GM12874 (cell line): ENCODE data around the gene TNK2.

Experiments
- TF ChIP-seq, protein P1 (sequence below): IDR thresholded peaks from 2 replicates; pipeline ENCODE4 v1.5.1; 2011; ENCODE audit warnings: low read depth, mild to moderate bottlenecking, control low read depth, low read length, moderate library complexity; ENCODE audit not compliant: insufficient read depth

Gene TNK2

DNA sequence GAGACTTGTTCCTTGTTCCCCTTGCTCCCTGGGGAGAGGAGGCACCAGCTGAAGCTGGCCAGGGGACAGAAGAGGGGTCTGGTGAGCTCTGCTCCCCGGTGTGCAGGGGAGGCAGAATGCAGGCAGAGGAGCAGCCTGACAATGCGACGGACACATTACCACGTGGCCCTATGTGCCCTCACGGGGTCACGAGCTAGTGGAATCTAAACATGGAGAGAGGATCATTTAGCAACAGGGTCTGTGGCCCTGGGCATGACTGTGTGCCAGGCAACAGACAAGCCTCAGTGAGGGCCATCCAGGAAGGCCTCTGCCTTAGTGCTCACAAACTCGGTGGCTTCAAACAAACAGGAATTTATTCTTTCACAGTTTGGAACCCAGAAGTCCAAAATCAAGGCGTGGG is 88.2 kb downstream of the TNK2 start:
- TF ChIP-seq, protein P1, sequence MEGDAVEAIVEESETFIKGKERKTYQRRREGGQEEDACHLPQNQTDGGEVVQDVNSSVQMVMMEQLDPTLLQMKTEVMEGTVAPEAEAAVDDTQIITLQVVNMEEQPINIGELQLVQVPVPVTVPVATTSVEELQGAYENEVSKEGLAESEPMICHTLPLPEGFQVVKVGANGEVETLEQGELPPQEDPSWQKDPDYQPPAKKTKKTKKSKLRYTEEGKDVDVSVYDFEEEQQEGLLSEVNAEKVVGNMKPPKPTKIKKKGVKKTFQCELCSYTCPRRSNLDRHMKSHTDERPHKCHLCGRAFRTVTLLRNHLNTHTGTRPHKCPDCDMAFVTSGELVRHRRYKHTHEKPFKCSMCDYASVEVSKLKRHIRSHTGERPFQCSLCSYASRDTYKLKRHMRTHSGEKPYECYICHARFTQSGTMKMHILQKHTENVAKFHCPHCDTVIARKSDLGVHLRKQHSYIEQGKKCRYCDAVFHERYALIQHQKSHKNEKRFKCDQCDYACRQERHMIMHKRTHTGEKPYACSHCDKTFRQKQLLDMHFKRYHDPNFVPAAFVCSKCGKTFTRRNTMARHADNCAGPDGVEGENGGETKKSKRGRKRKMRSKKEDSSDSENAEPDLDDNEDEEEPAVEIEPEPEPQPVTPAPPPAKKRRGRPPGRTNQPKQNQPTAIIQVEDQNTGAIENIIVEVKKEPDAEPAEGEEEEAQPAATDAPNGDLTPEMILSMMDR = no peak

DNA sequence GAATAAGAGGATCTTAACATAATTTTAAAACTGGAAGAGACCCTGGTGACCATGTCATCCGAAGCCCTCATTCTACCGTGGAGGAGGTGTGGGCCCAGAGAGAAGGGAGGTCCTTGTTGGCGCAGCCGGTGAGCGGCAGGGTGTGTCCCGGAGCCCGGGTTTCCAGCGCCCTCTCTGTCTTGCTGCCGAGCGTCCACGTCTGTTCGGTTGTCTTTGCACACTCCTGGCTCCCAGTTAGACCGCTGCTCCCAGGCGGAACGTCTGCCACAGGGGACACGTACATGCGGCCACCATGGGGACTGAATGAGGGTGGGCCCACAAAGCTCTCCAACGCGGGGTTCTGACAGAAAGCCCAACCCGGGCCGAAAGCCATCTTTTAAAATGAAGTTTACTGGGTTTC is 90.0 kb downstream of the TNK2 start:
- TF ChIP-seq, protein P1 = no peak

DNA sequence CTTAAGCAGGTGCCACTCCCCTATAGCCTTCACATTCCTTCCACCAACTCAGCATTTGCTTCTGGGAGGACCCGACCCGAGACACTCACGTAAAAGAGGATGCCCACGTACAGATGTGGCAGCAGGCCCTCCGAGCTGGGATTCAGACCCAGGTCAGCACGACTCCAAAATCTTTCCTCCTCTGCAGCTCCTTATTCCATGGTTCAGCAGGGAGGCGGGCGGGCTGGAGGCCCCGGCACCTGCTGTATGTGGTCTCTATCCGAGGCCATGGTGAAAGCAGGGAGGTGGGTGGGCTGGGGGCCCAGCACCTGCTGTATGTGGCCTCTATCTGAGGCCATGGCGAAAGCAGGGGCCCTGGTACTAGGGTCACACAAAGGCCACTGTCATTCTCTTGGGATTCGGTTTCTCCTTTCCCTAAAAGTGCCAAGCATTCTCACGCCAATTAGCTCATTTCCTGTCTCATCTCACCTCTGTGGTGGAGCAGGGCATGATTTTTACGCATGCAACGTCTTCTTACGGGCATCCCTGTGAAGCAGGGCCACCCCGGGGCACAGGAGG is 90.7 kb downstream of the TNK2 start:
- TF ChIP-seq, protein P1 = no peak

DNA sequence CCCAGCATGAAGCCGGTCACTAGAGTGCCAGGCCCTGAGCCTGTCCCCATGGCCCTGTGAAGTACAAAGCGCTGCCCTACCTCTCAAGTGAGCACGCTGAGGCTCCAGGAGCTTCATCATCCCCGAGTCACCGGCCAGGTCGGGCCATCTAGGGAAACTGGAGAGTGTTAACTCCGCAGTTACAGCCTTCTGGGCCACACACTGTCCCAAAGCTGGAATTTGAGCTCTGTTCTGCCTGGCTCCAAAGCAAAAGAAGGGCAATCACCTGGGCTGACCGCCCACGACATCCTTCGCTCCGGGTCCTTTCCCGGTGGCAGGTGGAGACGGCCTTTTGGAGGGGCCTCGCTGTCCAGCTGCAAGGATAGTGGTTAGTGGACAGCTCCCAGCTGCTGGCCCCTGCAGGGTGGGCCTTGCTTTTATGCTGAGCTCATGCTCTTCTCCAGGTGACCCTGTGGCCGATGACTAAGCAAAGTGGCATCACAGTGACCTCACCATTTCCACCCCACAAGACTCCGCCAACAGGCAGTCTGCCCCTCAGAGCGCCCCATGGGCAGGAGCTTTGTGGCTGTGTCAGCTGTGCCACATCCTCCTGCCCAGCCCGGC is 93.1 kb downstream of the TNK2 start:
- TF ChIP-seq, protein P1 = no peak

DNA sequence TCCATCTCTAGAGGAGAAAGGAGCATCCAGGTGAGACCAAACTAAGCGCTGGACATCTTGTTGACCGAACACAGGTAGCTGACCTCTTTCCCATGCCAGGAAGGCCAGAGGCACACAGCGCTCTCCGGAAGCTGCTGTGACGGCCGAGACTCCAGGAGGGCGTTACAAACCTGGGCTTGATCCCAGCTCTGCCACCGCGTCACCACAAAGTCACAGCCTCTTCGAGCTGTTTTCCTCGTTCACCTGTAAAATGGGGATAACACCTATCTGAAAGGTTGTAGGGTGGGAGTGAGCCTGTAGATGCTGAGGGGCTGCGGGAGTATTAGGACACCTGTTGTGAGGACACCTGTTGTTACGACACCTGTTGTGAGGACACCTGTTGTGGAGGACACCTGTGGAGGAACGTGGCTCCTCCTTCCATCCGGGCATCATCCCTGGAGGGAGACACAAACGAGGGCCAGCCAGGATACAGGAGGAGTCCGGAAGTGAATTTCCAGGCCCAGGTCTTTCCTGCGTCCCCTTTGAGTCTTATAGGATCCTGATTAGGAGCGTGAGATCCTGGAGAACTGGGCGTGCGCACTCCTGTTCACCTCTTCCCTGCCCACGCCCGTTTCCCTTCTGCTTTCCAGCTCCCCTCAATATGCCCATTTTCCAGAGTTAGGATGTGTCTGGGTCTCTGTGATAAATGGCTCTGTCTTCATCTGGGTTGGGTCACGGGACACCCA is 94.3 kb downstream of the TNK2 start:
- TF ChIP-seq, protein P1 = no peak
